SKM-1 treated with dmso at 0.1 percent for 144 hours (cell line): Measurements from ENCODE around the gene RELB.
"Not testable (repeated sequence)": the region's sequence is repeated elsewhere in the genome, so short reads cannot be mapped to it uniquely, and the experiment has no call there.

Source experiments
- DNase-seq: peaks from one replicate; lab custom pipeline; 2025; ENCODE audit not compliant: unreplicated experiment; lab: John Stamatoyannopoulos, UW

RELB gene

GRCh38 chr19:45001087-45001739 is at the start of gene RELB:
Gene RELB (plus strand): TSS chr19:45001464. CDS start chr19:45001580, 116 bp downstream.
- no peak for DNase-seq

GRCh38 chr19:44954278-44954648 is 47.0 kb upstream of the RELB start:
- no peak for DNase-seq

GRCh38 chr19:44954649-44955504 is 46.4 kb upstream of the RELB start, which contains the start of gene CLPTM1:
Gene CLPTM1 (plus strand): TSS chr19:44955380. CDS start chr19:44955396, 16 bp downstream.
- peak; percentile 81 for DNase-seq

GRCh38 chr19:44955505-44956439 is 45.5 kb upstream of the RELB start:
- DNase-seq, result no peak

GRCh38 chr19:44957526-44957925 is 43.7 kb upstream of the RELB start:
- DNase-seq, result no peak

- no peak for DNase-seq
These were observed 43.2 kb upstream of the RELB start for GRCh38 chr19:44958090-44958489.

GRCh38 chr19:44959691-44960090 is 41.6 kb upstream of the RELB start:
- DNase-seq, result no peak

- DNase-seq, result no peak
These were observed 40.1 kb upstream of the RELB start for GRCh38 chr19:44960906-44961728.

- no peak for DNase-seq
These were observed 39.4 kb upstream of the RELB start for GRCh38 chr19:44961821-44962220.

GRCh38 chr19:44968118-44968517 is 33.1 kb upstream of the RELB start:
- DNase-seq, result no peak

GRCh38 chr19:44968670-44969069 is 32.6 kb upstream of the RELB start:
- DNase-seq, result no peak

- DNase-seq, result no peak
These were observed 31.8 kb upstream of the RELB start for GRCh38 chr19:44969437-44969836.

GRCh38 chr19:44971451-44971850 is 29.8 kb upstream of the RELB start:
- DNase-seq, result not testable (repeated sequence)

- DNase-seq, result no peak
These were observed 28.5 kb upstream of the RELB start for GRCh38 chr19:44972802-44973201.

- no peak for DNase-seq
These were observed 27.1 kb upstream of the RELB start for GRCh38 chr19:44973982-44974735.

GRCh38 chr19:44974857-44975256 is 26.4 kb upstream of the RELB start:
- no peak for DNase-seq

- DNase-seq, result no peak
These were observed 25.8 kb upstream of the RELB start for GRCh38 chr19:44975444-44975843.

GRCh38 chr19:44984005-44984404 is 17.3 kb upstream of the RELB start:
- DNase-seq, result no peak

- DNase-seq, result no peak
These were observed 15.8 kb upstream of the RELB start for GRCh38 chr19:44985445-44985844.

- no peak for DNase-seq
These were observed 14.9 kb upstream of the RELB start for GRCh38 chr19:44986389-44986788.
